GM12892 (cell line): ENCODE results near the gene PMIS2.

Source experiments
- POLR2A ChIP-seq: IDR thresholded peaks from 2 replicates; pipeline ENCODE4 v1.6.1; 2011; ENCODE audit warnings: low read depth, low read length, control low read depth
- POLR2AphosphoS5 ChIP-seq: IDR thresholded peaks from 2 replicates; pipeline ENCODE4 v1.6.1; 2011; ENCODE audit warnings: low read depth, low read length, control low read depth

GRCh38 chr19:35546532-35546931, 39.4 kb upstream of the PMIS2 start:
- TF ChIP-seq POLR2AphosphoS5 = no peak
- TF ChIP-seq POLR2A = no peak
